DOHH2 (cell line): ENCODE measurements around the gene UNC5B.

Experiments
- H3F3A ChIP-seq: fragments of 200-600 bp; sonication (generic), shearing (Covaris generic); 2 replicates; pipeline ENCODE4 v1.6.0; 2016; ENCODE audit warnings: antibody characterized with exemption, mild to moderate bottlenecking; ENCODE audit not compliant: control insufficient read depth, insufficient read depth
- H3K27ac ChIP-seq: fragments of 200-600 bp; sonication (generic); 2 replicates; pipeline ENCODE4 v1.5.1; 2014; ENCODE audit warnings: low read depth, mild to moderate bottlenecking, low read length, moderate library complexity
- H3K27me3 ChIP-seq: fragments of 200-600 bp; sonication (generic); 2 replicates; pipeline ENCODE4 v1.6.1; 2014; ENCODE audit warnings: mild to moderate bottlenecking, low read length, mixed read lengths; ENCODE audit not compliant: control insufficient read depth
- H3K36me3 ChIP-seq: fragments of 200-600 bp; sonication (generic); 2 replicates; pipeline ENCODE4 v1.6.1; 2014; ENCODE audit warnings: mild to moderate bottlenecking, low read length, moderate library complexity, mixed read lengths; ENCODE audit not compliant: control insufficient read depth
- H3K4me1 ChIP-seq: fragments of 200-600 bp; sonication (generic); 2 replicates; pipeline ENCODE4 v1.6.1; 2014; ENCODE audit warnings: mild to moderate bottlenecking, low read length, mixed read lengths; ENCODE audit not compliant: control insufficient read depth
- H3K4me2 ChIP-seq: fragments of 200-600 bp; sonication (generic); 2 replicates; pipeline ENCODE4 v1.6.0; 2014; ENCODE audit warnings: mild to moderate bottlenecking, low read length, moderate library complexity
- H3K4me3 ChIP-seq: fragments of 200-600 bp; sonication (generic); 2 replicates; pipeline ENCODE4 v1.5.1; 2014; ENCODE audit warnings: mild to moderate bottlenecking, low read length, mixed read lengths
- H3K79me2 ChIP-seq: fragments of 200-600 bp; sonication (generic); 2 replicates; pipeline ENCODE4 v1.6.1; 2014; ENCODE audit warnings: mild to moderate bottlenecking, low read length, mixed read lengths; ENCODE audit not compliant: control insufficient read depth
- H3K9me2 ChIP-seq: fragments of 200-600 bp; sonication (generic); replicated peaks from 2 replicates; pipeline ENCODE4 v1.6.1; 2014; ENCODE audit warnings: mild to moderate bottlenecking, low read length, mixed read lengths; ENCODE audit not compliant: control insufficient read depth
- H3K9me3 ChIP-seq: fragments of 200-600 bp; sonication (generic); 2 replicates; pipeline ENCODE4 v1.6.1; 2014; ENCODE audit warnings: antibody characterized with exemption, low read length, mixed read lengths; ENCODE audit not compliant: control insufficient read depth, insufficient read depth
- H4K20me1 ChIP-seq: fragments of 200-600 bp; sonication (generic); 2 replicates; pipeline ENCODE4 v1.6.0; 2014; ENCODE audit warnings: low read depth, mild to moderate bottlenecking, antibody characterized with exemption, low read length, moderate library complexity; ENCODE audit not compliant: control insufficient read depth, insufficient read depth
- EZH2phosphoT487 ChIP-seq: fragments of 200-600 bp; sonication (generic); IDR thresholded peaks from 2 replicates; pipeline ENCODE4 v1.6.1; 2017; ENCODE audit warnings: borderline replicate concordance, mild to moderate bottlenecking, antibody characterized with exemption, low read length, moderate library complexity, mixed read lengths
- TF ChIP-seq, protein P1 (sequence below): fragments of 200-600 bp; sonication (generic); IDR thresholded peaks from one replicate; pipeline ENCODE4 v1.5.1; 2014; ENCODE audit warnings: antibody characterized with exemption, mild to moderate bottlenecking, low read depth, low read length; ENCODE audit not compliant: poor library complexity, severe bottlenecking

The UNC5B gene

DNA sequence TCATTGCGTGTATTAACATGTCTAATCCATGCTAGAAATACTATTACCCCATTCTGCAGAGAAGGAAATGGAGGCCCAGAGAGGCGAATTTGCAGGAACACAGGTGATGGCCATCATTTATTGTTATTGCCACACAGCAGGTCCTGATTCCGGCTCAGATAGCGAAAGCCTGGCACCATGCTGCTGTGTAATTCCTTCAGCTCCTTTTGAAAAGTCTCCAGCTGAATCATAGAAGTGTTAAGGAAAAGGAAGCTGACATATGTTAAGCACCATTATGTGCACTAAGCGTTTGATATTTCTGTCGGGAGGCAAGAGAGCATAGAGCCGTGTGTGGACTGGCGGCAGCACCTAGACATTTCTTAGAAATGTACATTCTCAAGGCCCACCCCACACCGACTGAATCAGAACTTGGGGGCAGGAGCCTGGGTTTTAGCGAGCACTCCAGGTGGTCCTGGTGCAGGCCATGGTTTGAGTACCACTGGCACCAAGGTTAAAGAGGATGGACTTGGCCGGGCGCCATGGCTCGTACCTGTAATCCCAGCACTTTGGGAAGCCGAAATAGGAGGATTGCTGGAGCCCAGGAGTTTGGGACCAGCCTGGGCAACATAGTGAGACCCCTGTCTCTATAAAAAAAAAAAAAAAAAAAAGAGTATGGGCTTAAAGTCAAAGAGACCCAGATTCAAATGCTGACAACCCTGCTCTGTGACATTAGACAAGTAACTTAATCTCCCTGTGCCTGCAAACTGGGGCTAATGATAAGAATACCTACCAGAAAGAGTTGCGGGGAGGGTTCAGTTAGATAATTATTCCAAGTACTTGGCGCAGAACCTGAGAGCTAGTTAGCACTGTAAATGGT, 52.2 kb downstream of the UNC5B start:
- no peaks in the 10 kb centered on the region for H3K36me3 ChIP-seq
- no peaks in the 10 kb centered on the region for H3K9me3 ChIP-seq
- H3K9me2 ChIP-seq: no peaks in the 10 kb centered on the region
- H3K4me3 ChIP-seq: no peak overlapping the region
- H3F3A ChIP-seq: no peaks in the 10 kb centered on the region
- no peaks in the 10 kb centered on the region for H3K27me3 ChIP-seq
- no peak overlapping the region for H3K27ac ChIP-seq
- H3K79me2 ChIP-seq: no peaks in the 10 kb centered on the region
- H3K4me1 ChIP-seq: no peaks in the 10 kb centered on the region
- no peaks in the 10 kb centered on the region for H4K20me1 ChIP-seq
- no peak for TF ChIP-seq EZH2phosphoT487
- TF ChIP-seq, protein P1, sequence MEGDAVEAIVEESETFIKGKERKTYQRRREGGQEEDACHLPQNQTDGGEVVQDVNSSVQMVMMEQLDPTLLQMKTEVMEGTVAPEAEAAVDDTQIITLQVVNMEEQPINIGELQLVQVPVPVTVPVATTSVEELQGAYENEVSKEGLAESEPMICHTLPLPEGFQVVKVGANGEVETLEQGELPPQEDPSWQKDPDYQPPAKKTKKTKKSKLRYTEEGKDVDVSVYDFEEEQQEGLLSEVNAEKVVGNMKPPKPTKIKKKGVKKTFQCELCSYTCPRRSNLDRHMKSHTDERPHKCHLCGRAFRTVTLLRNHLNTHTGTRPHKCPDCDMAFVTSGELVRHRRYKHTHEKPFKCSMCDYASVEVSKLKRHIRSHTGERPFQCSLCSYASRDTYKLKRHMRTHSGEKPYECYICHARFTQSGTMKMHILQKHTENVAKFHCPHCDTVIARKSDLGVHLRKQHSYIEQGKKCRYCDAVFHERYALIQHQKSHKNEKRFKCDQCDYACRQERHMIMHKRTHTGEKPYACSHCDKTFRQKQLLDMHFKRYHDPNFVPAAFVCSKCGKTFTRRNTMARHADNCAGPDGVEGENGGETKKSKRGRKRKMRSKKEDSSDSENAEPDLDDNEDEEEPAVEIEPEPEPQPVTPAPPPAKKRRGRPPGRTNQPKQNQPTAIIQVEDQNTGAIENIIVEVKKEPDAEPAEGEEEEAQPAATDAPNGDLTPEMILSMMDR: no peak
- H3K4me2 ChIP-seq: no peak overlapping the region

DNA sequence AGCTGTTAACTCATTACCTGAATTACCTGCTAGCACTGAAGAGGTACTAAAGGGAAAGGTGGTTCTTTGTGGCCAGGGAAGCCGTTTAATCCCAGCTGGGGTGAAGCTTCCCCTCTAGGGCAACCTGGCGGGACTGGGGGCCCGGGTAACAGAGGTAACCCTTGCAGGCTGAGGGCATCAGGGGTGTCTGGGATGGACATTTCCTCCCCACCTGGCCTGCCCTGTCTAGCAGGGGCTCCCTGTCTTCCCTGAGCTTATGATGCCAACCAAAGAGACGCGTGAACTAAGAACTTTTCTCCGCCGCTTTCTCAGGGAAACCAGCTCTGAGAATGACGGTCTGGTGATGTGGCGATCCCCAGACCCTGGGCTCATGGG, 52.8 kb downstream of the UNC5B start:
- H3K36me3 ChIP-seq: no peaks in the 10 kb centered on the region
- H3K9me3 ChIP-seq: no peaks in the 10 kb centered on the region
- H4K20me1 ChIP-seq: no peaks in the 10 kb centered on the region
- no peak overlapping the region for H3K4me2 ChIP-seq
- H3K4me3 ChIP-seq: no peak overlapping the region
- no peaks in the 10 kb centered on the region for H3K9me2 ChIP-seq
- no peaks in the 10 kb centered on the region for H3F3A ChIP-seq
- no peaks in the 10 kb centered on the region for H3K4me1 ChIP-seq
- no peaks in the 10 kb centered on the region for H3K27me3 ChIP-seq
- H3K27ac ChIP-seq: no peak overlapping the region
- no peaks in the 10 kb centered on the region for H3K79me2 ChIP-seq
- TF ChIP-seq, protein P1: no peak
- TF ChIP-seq EZH2phosphoT487: no peak

DNA sequence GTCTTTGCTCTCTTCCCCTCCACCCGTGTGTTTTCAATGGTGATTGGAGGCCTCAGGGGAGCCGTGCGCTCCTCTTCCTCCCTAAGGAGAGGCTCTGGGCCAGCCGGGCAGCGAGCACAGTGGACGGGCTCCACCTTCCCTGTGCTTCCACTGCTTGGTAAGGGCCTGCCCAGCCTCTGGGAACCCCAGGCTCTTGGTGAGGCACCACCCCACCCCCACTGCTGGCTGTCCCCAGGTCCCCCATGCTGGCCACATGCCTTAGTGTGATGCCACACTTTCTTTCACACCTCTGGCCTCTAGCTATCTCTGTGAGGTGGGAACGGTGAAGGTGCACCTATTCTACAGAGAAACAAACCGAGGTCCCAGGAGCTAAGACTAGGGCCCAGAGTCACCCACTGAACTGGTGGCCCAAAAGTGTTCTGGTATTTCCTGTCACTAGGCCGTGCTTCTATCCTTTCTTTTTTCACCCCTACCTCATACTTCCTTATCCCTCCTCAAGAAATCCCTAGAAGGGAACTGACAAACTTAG, 53.3 kb downstream of the UNC5B start:
- no peaks in the 10 kb centered on the region for H3F3A ChIP-seq
- H3K4me3 ChIP-seq: no peak overlapping the region
- H3K27me3 ChIP-seq: no peaks in the 10 kb centered on the region
- no peaks in the 10 kb centered on the region for H4K20me1 ChIP-seq
- H3K79me2 ChIP-seq: no peaks in the 10 kb centered on the region
- H3K4me1 ChIP-seq: no peaks in the 10 kb centered on the region
- H3K27ac ChIP-seq: no peak overlapping the region
- H3K36me3 ChIP-seq: no peaks in the 10 kb centered on the region
- no peak for TF ChIP-seq EZH2phosphoT487
- TF ChIP-seq, protein P1: no peak
- H3K9me2 ChIP-seq: no peaks in the 10 kb centered on the region
- no peak overlapping the region for H3K4me2 ChIP-seq
- no peaks in the 10 kb centered on the region for H3K9me3 ChIP-seq
